NCI-H345 treated with DMSO at 0.1 percent for 48 hours (cell line): ENCODE results near the gene METTL4.
"Not testable (repeated sequence)": the region's sequence is repeated elsewhere in the genome, so short reads cannot be mapped to it uniquely, and the experiment has no call there.

Experiments used
- DNase-seq: peaks from one replicate; lab custom pipeline; 2025; ENCODE audit not compliant: unreplicated experiment; lab: John Stamatoyannopoulos, UW

Gene METTL4

DNA sequence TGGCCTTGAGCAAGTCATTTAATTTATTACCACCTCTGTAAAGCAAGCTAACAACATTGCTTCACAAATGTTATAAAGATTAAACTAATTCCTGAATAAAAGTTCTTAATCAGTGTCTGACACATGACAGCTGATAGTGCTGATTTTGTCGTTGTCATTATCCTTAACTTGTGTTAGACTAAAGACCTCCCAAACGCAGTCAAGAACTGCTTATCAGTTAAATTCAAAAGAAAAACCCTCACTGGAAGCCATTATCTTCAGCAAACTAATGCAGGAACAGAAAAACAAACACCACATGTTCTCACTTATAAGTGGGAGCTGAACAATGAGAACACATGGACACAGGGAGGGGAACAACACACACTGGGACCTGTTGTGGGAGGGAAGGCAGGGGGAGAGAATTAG is 46.5 kb downstream of the METTL4 start:
- not testable (repeated sequence) for DNase-seq

GRCh38 chr18:2522112-2522511 is 49.2 kb downstream of the METTL4 start:
- no peak for DNase-seq

- DNase-seq = no peak
Observed at GRCh38 chr18:2518473-2518872, 52.8 kb downstream of the METTL4 start.

- no peak for DNase-seq
Observed at GRCh38 chr18:2515908-2516625, 55.2 kb downstream of the METTL4 start.

GRCh38 chr18:2515171-2515787 is 56.0 kb downstream of the METTL4 start:
- DNase-seq = no peak

GRCh38 chr18:2513616-2514015 is 57.7 kb downstream of the METTL4 start:
- peak; percentile 14 for DNase-seq

GRCh38 chr18:2512059-2512458 is 59.2 kb downstream of the METTL4 start:
- no peak for DNase-seq

GRCh38 chr18:2511451-2511850 is 59.9 kb downstream of the METTL4 start:
- no peak for DNase-seq

- DNase-seq = no peak
Observed at GRCh38 chr18:2510416-2510815, 60.9 kb downstream of the METTL4 start.

- DNase-seq = no peak
Observed at GRCh38 chr18:2508678-2509077, 62.6 kb downstream of the METTL4 start.

DNA sequence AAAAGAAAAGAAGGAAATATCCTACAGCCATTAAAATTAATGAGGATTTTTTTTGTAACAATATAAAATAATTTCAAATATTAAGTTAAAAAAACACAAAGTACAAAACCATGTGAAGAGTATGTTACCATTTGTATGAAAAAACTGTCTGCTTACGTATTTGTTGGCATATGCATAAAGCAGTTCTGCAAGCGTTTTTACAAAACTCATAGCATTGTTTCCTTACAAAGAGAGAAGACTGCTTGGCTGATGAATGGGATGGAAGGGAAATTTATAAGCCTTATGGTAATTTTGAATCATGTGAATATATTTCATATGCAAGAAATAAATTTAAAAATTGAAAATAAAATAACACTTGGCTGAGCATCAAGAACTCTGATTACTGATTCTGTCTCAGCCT is 63.1 kb downstream of the METTL4 start:
- DNase-seq = no peak

- DNase-seq = no peak
Observed at GRCh38 chr18:2504642-2505041, 66.7 kb downstream of the METTL4 start.

DNA sequence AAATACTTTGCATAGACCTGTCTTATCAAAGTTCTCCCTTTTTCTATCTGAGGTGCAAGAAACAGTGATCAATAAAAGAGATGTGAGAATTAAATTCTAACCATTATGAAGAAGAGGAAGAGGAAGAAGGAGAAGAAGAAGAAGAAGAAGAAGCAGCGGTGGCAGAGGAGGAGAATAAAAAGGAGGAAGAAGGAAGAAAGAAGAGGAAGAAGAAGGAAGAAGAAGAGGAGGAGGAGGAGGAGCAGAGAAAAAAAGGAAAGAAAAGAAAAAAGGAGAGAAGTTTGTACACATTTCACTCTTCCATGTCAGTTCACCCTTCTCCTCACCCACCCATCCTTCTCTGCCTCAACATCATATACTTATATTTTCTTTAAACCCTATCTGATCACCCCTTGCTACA is 68.4 kb downstream of the METTL4 start:
- DNase-seq = no peak

- no peak for DNase-seq
Observed at GRCh38 chr18:2502394-2502793, 68.9 kb downstream of the METTL4 start.

GRCh38 chr18:2497797-2498196 is 73.5 kb downstream of the METTL4 start:
- no peak for DNase-seq

- DNase-seq = no peak
Observed at GRCh38 chr18:2495381-2495780, 75.9 kb downstream of the METTL4 start.

GRCh38 chr18:2494921-2495320 is 76.4 kb downstream of the METTL4 start:
- no peak for DNase-seq
